Keratinocyte (primary cell): ENCODE data around the gene DMD. TPM values are rescaled to one million over a fixed set of nuclear protein-coding genes. Genes with fewer than 3 reads are reported as not detected.

Source experiments
- DNase-seq: peaks from one replicate; pipeline ENCODE4 v3.0.0-alpha.2; 2011; ENCODE audit warnings: low read depth, missing footprints, low spot score
- FAIRE-seq: peaks from 2 replicates; lab custom pipeline; 2011; peaks lifted over from hg19 to GRCh38; lab: Jason Lieb, UNC
- H2AFZ ChIP-seq: 2 replicates; pipeline ENCODE4 v1.6.0; 2012; ENCODE audit warnings: low read length, control low read depth, inconsistent platforms; ENCODE audit not compliant: control insufficient read depth
- H3K27ac ChIP-seq: 2 replicates; pipeline ENCODE4 v1.5.1; 2011; ENCODE audit warnings: low read length; ENCODE audit not compliant: control insufficient read depth, insufficient read depth
- H3K27me3 ChIP-seq: 3 replicates; pipeline ENCODE4 v1.6.0; 2011; ENCODE audit warnings: low read length; ENCODE audit not compliant: control insufficient read depth, insufficient read depth; ENCODE audit errors: extremely low read depth
- H3K36me3 ChIP-seq, 2 experiments: 2 replicates in 1 of 2; 3 replicates in 1 of 2; pipeline ENCODE4 v1.5.1; 2011; ENCODE audit warnings: low read length in 2 of 2, mild to moderate bottlenecking in 1 of 2; ENCODE audit not compliant: control insufficient read depth in 2 of 2, insufficient read depth in 2 of 2; ENCODE audit errors: extremely low read depth in 1 of 2
- H3K4me1 ChIP-seq: 3 replicates; pipeline ENCODE4 v1.5.1; 2011; ENCODE audit warnings: low read length; ENCODE audit not compliant: control insufficient read depth, insufficient read depth; ENCODE audit errors: extremely low read depth
- H3K4me2 ChIP-seq: 3 replicates; pipeline ENCODE4 v1.6.0; 2011; ENCODE audit warnings: low read depth, low read length; ENCODE audit not compliant: control insufficient read depth, insufficient read depth; ENCODE audit errors: extremely low read depth
- H3K4me3 ChIP-seq, 3 experiments: fragments of 200-600 bp in 1 of 3; sonication (generic) in 1 of 3; 2 replicates in 2 of 3; 3 replicates in 1 of 3; pipeline ENCODE4 v1.5.1; 2011 to 2016; ENCODE audit warnings: low read length in 3 of 3, mild to moderate bottlenecking in 3 of 3, control low read depth in 2 of 3, inconsistent platforms in 1 of 3, low read depth in 1 of 3, mixed read lengths in 1 of 3, mixed run types in 1 of 3, moderate library complexity in 1 of 3; ENCODE audit not compliant: control insufficient read depth in 2 of 3, insufficient read depth in 2 of 3; ENCODE audit errors: extremely low read depth in 1 of 3
- H3K79me2 ChIP-seq: 2 replicates; pipeline ENCODE4 v1.6.0; 2012; ENCODE audit warnings: low read length; ENCODE audit not compliant: control insufficient read depth, insufficient read depth
- H3K9ac ChIP-seq: 3 replicates; pipeline ENCODE4 v1.6.0; 2011; ENCODE audit warnings: low read length; ENCODE audit not compliant: control insufficient read depth, insufficient read depth; ENCODE audit errors: extremely low read depth
- H3K9me1 ChIP-seq: 3 replicates; pipeline ENCODE4 v1.6.0; 2011; ENCODE audit warnings: low read length; ENCODE audit not compliant: control insufficient read depth, insufficient read depth; ENCODE audit errors: extremely low read depth
- H3K9me3 ChIP-seq: 2 replicates; pipeline ENCODE4 v1.5.1; 2012; ENCODE audit warnings: low read depth, low read length; ENCODE audit not compliant: control insufficient read depth
- H4K20me1 ChIP-seq: 3 replicates; pipeline ENCODE4 v1.6.0; 2011; ENCODE audit warnings: low read length; ENCODE audit not compliant: control insufficient read depth, insufficient read depth; ENCODE audit errors: extremely low read depth
- CTCF ChIP-seq, 3 experiments: IDR thresholded peaks in 1 of 3; conservative IDR thresholded peaks in 1 of 3; optimal IDR thresholded peaks in 1 of 3; 2 replicates in 2 of 3; 3 replicates in 1 of 3; pipeline versions ENCODE3 to v1.5.1; 2011; ENCODE audit warnings: low read length in 3 of 3, mild to moderate bottlenecking in 3 of 3, moderate library complexity in 2 of 3, control low read depth in 1 of 3, inconsistent platforms in 1 of 3; ENCODE audit not compliant: insufficient read depth in 2 of 3; ENCODE audit errors: extremely low read depth in 1 of 3
- EZH2 ChIP-seq: IDR thresholded peaks from one replicate; pipeline ENCODE4 v1.6.1; 2012; ENCODE audit warnings: inconsistent platforms, mild to moderate bottlenecking, low read length, moderate library complexity
- dilution Hi-C: fragments of 300-500 bp; cut with MboI; formaldehyde crosslinking; loops from one replicate; pipeline ENCODE4 v1.7.0; 2020; ENCODE audit warnings: low sequenced_read_pairs; ENCODE audit not compliant: extremely low pct_ligation_motif_present
- polyA plus RNA-seq, 5 experiments: library from polyadenylated mRNA; depleted of rRNA in 3 of 5; stranded (reverse) in 3 of 5; stranded (forward) in 1 of 5; unstranded in 1 of 5; fragments of >200 nt; gene quantifications; 1 replicate in 1 of 5; 2 replicates in 3 of 5; 3 replicates in 1 of 5; pipeline versions ENCODE4 v1.2.1 to v1.2.3, GENCODE V29; 2011 to 2012; ENCODE audit warnings: missing spikeins in 2 of 5, low read depth in 1 of 5, low replicate concordance in 1 of 5

The DMD gene
- polyA plus RNA-seq, 1 donor (not counting 4 experiments of a cell fraction or from before 2014, with no cell fraction given), result 8.9 TPM

GRCh38 chrX:32191316-32191715 lies 1020.0 kb downstream of the DMD start:
- no peak overlapping the region for H3K4me3 ChIP-seq
- no peak overlapping the region for H3K4me2 ChIP-seq
- no peaks in the 10 kb centered on the region for H3K9me3 ChIP-seq
- no peaks in the 10 kb centered on the region for H3K36me3 ChIP-seq
- dilution Hi-C loops, result no loop called here
- no peaks in the 10 kb centered on the region for H3K4me1 ChIP-seq
- no peaks in the 10 kb centered on the region for H3K27me3 ChIP-seq
- H3K27ac ChIP-seq, result no peak overlapping the region
- H3K79me2 ChIP-seq, result no peaks in the 10 kb centered on the region
- no peak overlapping the region for H2AFZ ChIP-seq
- DNase-seq, result no peak
- H3K9me1 ChIP-seq, result no peaks in the 10 kb centered on the region
- TF ChIP-seq EZH2, result no peak
- H3K9ac ChIP-seq, result no peak overlapping the region
- no peaks in the 10 kb centered on the region for H4K20me1 ChIP-seq
- FAIRE-seq, result no peak

- FAIRE-seq (no peak), DNase-seq (no peak)
- Histone ChIP-seq H2AFZ (no peak overlapping the region), H3K4me1 (no peaks in the 10 kb centered on the region), H3K9me1 (no peaks in the 10 kb centered on the region), H3K9ac (no peak overlapping the region), H3K27me3 (no peaks in the 10 kb centered on the region), H3K9me3 (no peaks in the 10 kb centered on the region), H3K27ac (no peak overlapping the region), H3K4me2 (no peak overlapping the region), H3K4me3 (no peak overlapping the region), H3K79me2 (no peaks in the 10 kb centered on the region), H3K36me3 (no peaks in the 10 kb centered on the region), H4K20me1 (no peaks in the 10 kb centered on the region)
- no peak for TF ChIP-seq EZH2
- no peak for TF ChIP-seq CTCF (optimal IDR thresholded peaks at IDR 0.05 in 1 of 3, IDR thresholded peaks at IDR 0.05 in 1 of 3, conservative IDR thresholded peaks at IDR 0.05 in 1 of 3; ENCODE audit: extremely low read depth in 1 of 3, insufficient read depth in 2 of 3, low read length in 3 of 3)
- dilution Hi-C loops, result no loop called here
Observed at GRCh38 chrX:32185160-32185559, 1026.2 kb downstream of the DMD start.

- Histone ChIP-seq H3K9ac (no peak overlapping the region), H3K4me2 (no peak overlapping the region), H3K4me1 (no peaks in the 10 kb centered on the region), H3K4me3 (no peak overlapping the region), H4K20me1 (no peaks in the 10 kb centered on the region), H3K79me2 (no peaks in the 10 kb centered on the region), H2AFZ (no peak overlapping the region), H3K27me3 (no peaks in the 10 kb centered on the region), H3K9me1 (no peaks in the 10 kb centered on the region), H3K36me3 (no peaks in the 10 kb centered on the region), H3K27ac (no peak overlapping the region), H3K9me3 (no peaks in the 10 kb centered on the region)
- DNase-seq (no peak), FAIRE-seq (no peak)
- TF ChIP-seq EZH2, result no peak
- TF ChIP-seq CTCF (optimal IDR thresholded peaks at IDR 0.05 in 1 of 3, IDR thresholded peaks at IDR 0.05 in 1 of 3, conservative IDR thresholded peaks at IDR 0.05 in 1 of 3; ENCODE audit: extremely low read depth in 1 of 3, insufficient read depth in 2 of 3, low read length in 3 of 3), result no peak
- dilution Hi-C loops, result no loop called here
Observed at GRCh38 chrX:32183066-32183465, 1028.3 kb downstream of the DMD start.
